ENCODE results near the gene OAS3. TPM values are rescaled to one million over a fixed set of nuclear protein-coding genes. Genes with fewer than 3 reads are reported as not detected.
A peak's percentile ranks its signal among the peaks of the same experiment; 100 is the strongest.
"Not testable (repeated sequence)": the region's sequence is repeated elsewhere in the genome, so short reads cannot be mapped to it uniquely, and the experiment has no call there.

Gene OAS3
- total RNA-seq, 1 donor from 2014 or later = 20.1 TPM

DNA sequence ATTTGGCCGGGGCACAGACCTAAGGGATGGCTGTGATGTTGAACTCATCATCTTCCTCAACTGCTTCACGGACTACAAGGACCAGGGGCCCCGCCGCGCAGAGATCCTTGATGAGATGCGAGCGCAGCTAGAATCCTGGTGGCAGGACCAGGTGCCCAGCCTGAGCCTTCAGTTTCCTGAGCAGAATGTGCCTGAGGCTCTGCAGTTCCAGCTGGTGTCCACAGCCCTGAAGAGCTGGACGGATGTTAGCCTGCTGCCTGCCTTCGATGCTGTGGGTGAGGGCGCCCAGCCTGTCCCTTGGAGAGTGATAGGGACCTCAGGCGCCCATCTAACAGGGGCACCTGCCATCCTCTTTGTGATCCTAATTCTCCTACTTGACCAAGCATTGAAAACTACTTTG lies 12.4 kb downstream of the OAS3 start:
- Histone ChIP-seq H3K27me3 (no peaks in the 10 kb centered on the region), H3K9me3 (no peaks in the 10 kb centered on the region), H3K27ac (no peak overlapping the region), H3K4me1 (no peaks in the 10 kb centered on the region), H3K4me3 (no peak overlapping the region), H3K36me3 (peaks cover 0 to 45% of the 10 kb centered on the region in 2 donors)
- TF ChIP-seq, protein P1, sequence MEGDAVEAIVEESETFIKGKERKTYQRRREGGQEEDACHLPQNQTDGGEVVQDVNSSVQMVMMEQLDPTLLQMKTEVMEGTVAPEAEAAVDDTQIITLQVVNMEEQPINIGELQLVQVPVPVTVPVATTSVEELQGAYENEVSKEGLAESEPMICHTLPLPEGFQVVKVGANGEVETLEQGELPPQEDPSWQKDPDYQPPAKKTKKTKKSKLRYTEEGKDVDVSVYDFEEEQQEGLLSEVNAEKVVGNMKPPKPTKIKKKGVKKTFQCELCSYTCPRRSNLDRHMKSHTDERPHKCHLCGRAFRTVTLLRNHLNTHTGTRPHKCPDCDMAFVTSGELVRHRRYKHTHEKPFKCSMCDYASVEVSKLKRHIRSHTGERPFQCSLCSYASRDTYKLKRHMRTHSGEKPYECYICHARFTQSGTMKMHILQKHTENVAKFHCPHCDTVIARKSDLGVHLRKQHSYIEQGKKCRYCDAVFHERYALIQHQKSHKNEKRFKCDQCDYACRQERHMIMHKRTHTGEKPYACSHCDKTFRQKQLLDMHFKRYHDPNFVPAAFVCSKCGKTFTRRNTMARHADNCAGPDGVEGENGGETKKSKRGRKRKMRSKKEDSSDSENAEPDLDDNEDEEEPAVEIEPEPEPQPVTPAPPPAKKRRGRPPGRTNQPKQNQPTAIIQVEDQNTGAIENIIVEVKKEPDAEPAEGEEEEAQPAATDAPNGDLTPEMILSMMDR (IDR thresholded peaks at IDR 0.05) = no peak
- TF ChIP-seq POLR2AphosphoS5 (IDR thresholded peaks at IDR 0.05; ENCODE audit: insufficient read depth in 1 of 2, low read depth in 1 of 2) (no peak), POLR2A (IDR thresholded peaks at IDR 0.05) (no peak)
- intact Hi-C loops (cut with DNase I) = no loop called here
- DNase-seq (ENCODE audit: extremely low spot score in 2 of 2) = peak in 1 of 2 donors; percentile 91

DNA sequence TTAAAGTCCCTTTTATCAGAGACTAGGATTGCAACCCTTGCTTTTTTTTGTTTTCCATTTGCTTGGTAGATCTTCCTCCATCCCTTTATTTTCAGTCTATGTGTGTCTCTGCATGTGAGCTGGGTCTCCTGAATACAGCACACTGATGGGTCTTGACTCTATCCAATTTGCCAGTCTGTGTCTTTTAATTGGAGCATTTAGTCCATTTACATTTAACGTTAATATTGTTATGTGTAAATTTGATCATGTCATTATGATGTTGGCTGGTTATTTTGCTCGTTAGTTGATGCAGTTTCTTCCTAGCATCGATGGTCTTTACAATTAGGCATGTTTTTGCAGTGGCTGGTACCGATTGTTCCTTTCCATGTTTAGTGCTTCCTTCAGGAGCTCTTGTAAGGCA lies 18.9 kb downstream of the OAS3 start:
- DNase-seq (ENCODE audit: extremely low spot score in 2 of 2); H3K4me3 ChIP-seq; H3K27me3 ChIP-seq; intact Hi-C loops (cut with DNase I); H3K4me1 ChIP-seq; H3K27ac ChIP-seq; H3K9me3 ChIP-seq: not testable (repeated sequence)
- H3K36me3 ChIP-seq = peaks cover 0 to 29% of the 10 kb centered on the region in 2 donors

DNA sequence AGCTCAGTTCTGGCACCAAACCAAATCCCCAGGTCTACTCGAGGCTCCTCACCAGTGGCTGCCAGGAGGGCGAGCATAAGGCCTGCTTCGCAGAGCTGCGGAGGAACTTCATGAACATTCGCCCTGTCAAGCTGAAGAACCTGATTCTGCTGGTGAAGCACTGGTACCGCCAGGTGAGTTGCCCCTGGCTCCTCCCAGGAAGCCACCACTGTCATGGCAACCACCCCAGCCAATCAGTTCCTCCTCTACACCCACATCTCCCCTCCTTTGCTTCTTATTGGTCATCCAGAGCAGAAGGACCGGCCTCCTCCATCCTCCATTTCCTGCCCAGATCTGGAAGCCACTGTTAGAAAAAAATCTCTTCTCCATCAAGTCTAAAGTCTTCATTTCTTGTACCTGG lies 22.8 kb downstream of the OAS3 start:
- peaks cover 0 to 58% of the 10 kb centered on the region in 2 donors for H3K36me3 ChIP-seq
- intact Hi-C loops (cut with DNase I) = no loop called here
- H3K9me3 ChIP-seq = no peaks in the 10 kb centered on the region
- H3K27ac ChIP-seq = no peak overlapping the region
- H3K4me1 ChIP-seq = no peaks in the 10 kb centered on the region
- no peak overlapping the region for H3K4me3 ChIP-seq
- TF ChIP-seq, protein P1 (IDR thresholded peaks at IDR 0.05) = no peak
- TF ChIP-seq POLR2A (IDR thresholded peaks at IDR 0.05) (no peak), POLR2AphosphoS5 (IDR thresholded peaks at IDR 0.05; ENCODE audit: insufficient read depth in 1 of 2, low read depth in 1 of 2) (no peak)
- DNase-seq (ENCODE audit: extremely low spot score in 2 of 2) = peak; percentile 40 to 70
- no peaks in the 10 kb centered on the region for H3K27me3 ChIP-seq

DNA sequence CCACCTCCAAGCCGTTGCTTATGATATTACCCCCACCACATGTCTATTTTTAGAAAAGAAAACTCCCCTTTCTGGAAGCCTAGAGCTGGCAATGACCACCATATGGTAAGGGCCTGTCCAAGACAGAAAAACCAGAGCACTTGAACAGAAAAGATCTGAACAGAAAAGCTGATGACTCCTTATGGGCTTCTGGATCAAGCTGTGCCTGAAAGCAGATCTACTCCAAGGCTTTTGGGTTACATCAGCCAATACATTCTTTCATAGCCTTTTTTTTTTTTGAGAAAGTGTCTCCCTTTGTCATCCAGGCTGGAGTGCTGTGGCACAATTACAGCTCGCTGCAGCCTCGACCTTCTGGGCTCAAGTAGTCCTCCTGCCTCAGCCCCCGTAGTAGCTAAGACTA lies 23.3 kb downstream of the OAS3 start:
- TF ChIP-seq, protein P1 (IDR thresholded peaks at IDR 0.05) = no peak
- no peak for TF ChIP-seq POLR2AphosphoS5 (IDR thresholded peaks at IDR 0.05; ENCODE audit: insufficient read depth in 1 of 2, low read depth in 1 of 2)

DNA sequence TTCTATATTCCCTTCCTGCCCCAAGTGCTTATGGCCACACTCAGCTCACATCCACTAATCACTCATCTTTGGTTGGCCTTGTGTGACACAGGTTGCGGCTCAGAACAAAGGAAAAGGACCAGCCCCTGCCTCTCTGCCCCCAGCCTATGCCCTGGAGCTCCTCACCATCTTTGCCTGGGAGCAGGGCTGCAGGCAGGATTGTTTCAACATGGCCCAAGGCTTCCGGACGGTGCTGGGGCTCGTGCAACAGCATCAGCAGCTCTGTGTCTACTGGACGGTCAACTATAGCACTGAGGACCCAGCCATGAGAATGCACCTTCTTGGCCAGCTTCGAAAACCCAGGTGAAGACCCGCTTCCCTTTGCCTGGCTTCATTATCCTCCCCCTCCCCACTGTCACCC lies 24.3 kb downstream of the OAS3 start:
- Histone ChIP-seq H3K4me3 (no peak overlapping the region), H3K4me1 (no peaks in the 10 kb centered on the region), H3K36me3 (peaks cover 0 to 62% of the 10 kb centered on the region in 2 donors), H3K27ac (no peak overlapping the region), H3K9me3 (no peaks in the 10 kb centered on the region), H3K27me3 (no peaks in the 10 kb centered on the region)
- peak in 1 of 2 donors; percentile 56 for DNase-seq (ENCODE audit: extremely low spot score in 2 of 2)
- intact Hi-C loops (cut with DNase I) = no loop called here
- TF ChIP-seq, protein P1 (IDR thresholded peaks at IDR 0.05) = no peak

More for the DNA sequence above, 23.3 kb downstream of the OAS3 start:
- Histone ChIP-seq H3K27me3 (no peaks in the 10 kb centered on the region), H3K4me1 (no peaks in the 10 kb centered on the region), H3K4me3 (no peak overlapping the region), H3K36me3 (peaks cover 0 to 58% of the 10 kb centered on the region in 2 donors), H3K27ac (no peak overlapping the region), H3K9me3 (no peaks in the 10 kb centered on the region)
- intact Hi-C loops (cut with DNase I) = no loop called here
- no peak for DNase-seq (ENCODE audit: extremely low spot score in 2 of 2)
